Fibroblast of skin of right biceps (primary cell): ENCODE results near the gene MGAT1.
A peak's percentile ranks its signal among the peaks of the same experiment; 100 is the strongest.
"Not testable (repeated sequence)": the region's sequence is repeated elsewhere in the genome, so short reads cannot be mapped to it uniquely, and the experiment has no call there.

Source experiments
- DNase-seq: peaks from one replicate; pipeline ENCODE4 v3.0.0-alpha.2; 2013

The MGAT1 gene

GRCh38 chr5:180784497-180785097 is 18.0 kb downstream of the MGAT1 start:
- DNase-seq = peak; percentile 80

GRCh38 chr5:180783340-180784052 is 19.1 kb downstream of the MGAT1 start:
- DNase-seq = no peak

GRCh38 chr5:180782748-180783147 is 19.9 kb downstream of the MGAT1 start:
- no peak for DNase-seq

GRCh38 chr5:180781900-180782326 is 20.7 kb downstream of the MGAT1 start:
- not testable (repeated sequence) for DNase-seq

- no peak for DNase-seq
Measured at GRCh38 chr5:180779985-180780610, 22.5 kb downstream of the MGAT1 start.

GRCh38 chr5:180777475-180777874 is 25.1 kb downstream of the MGAT1 start:
- no peak for DNase-seq

GRCh38 chr5:180776376-180776775 is 26.2 kb downstream of the MGAT1 start:
- DNase-seq = no peak

GRCh38 chr5:180775624-180776023 is 27.0 kb downstream of the MGAT1 start:
- DNase-seq = no peak

GRCh38 chr5:180771839-180772238 is 30.8 kb downstream of the MGAT1 start:
- no peak for DNase-seq

GRCh38 chr5:180769821-180770220 is 32.8 kb downstream of the MGAT1 start:
- no peak for DNase-seq

- DNase-seq = no peak
Measured at GRCh38 chr5:180755601-180756000, 47.0 kb downstream of the MGAT1 start.

GRCh38 chr5:180744253-180744652 is 58.4 kb downstream of the MGAT1 start:
- no peak for DNase-seq

- no peak for DNase-seq
Measured at GRCh38 chr5:180742727-180743126, 59.9 kb downstream of the MGAT1 start.

- not testable (repeated sequence) for DNase-seq
Measured at GRCh38 chr5:180740953-180741352, 61.7 kb downstream of the MGAT1 start.

- DNase-seq = no peak
Measured at GRCh38 chr5:180739958-180740357, 62.6 kb downstream of the MGAT1 start, which contains the start of gene OR2Y1. TSS of gene OR2Y1 (minus strand) at chr5:180740058. CDS start at chr5:180740058, 0 bp downstream.

GRCh38 chr5:180739271-180739670 is 63.3 kb downstream of the MGAT1 start:
- peak; percentile 1 for DNase-seq

GRCh38 chr5:180736536-180736935 is 66.1 kb downstream of the MGAT1 start:
- no peak for DNase-seq
